Umbilical cord (tissue), 2 donors: ENCODE results near the gene SELENON. TPM values are rescaled to one million over a fixed set of nuclear protein-coding genes. Genes with fewer than 3 reads are reported as not detected.

ENCODE experiments used
- DNase-seq: peaks from one replicate; pipeline ENCODE4 v3.0.0-alpha.2; 2015; ENCODE audit warnings: low spot score
- total RNA-seq: library from RNA; depleted of rRNA; stranded (reverse); fragments of >200 nt; gene quantifications from one replicate; pipeline ENCODE4 v1.2.3, GENCODE V29; 2014; ENCODE audit warnings: low replicate concordance; ENCODE audit not compliant: insufficient read depth

The SELENON gene
- total RNA-seq, 1 donor from 2014 or later: 17.8 TPM

GRCh38 chr1:25862785-25863485, 62.9 kb downstream of the SELENON start:
- DNase-seq: no peak

GRCh38 chr1:25863486-25864262, 63.7 kb downstream of the SELENON start:
- DNase-seq: no peak

GRCh38 chr1:25864434-25864833, 64.4 kb downstream of the SELENON start:
- no peak for DNase-seq

- no peak for DNase-seq
Observed at GRCh38 chr1:25866288-25866687, 66.3 kb downstream of the SELENON start.

- no peak for DNase-seq
Observed at GRCh38 chr1:25867210-25867991, 67.4 kb downstream of the SELENON start.

Other genes with a start within 250 kb of the SELENON start
- 16.9 TPM for gene MAN1C1, start 183.4 kb upstream of the SELENON start, total RNA-seq
- gene MTFR1L, start 19.8 kb downstream of the SELENON start, total RNA-seq: 41.4 TPM
- 1.4 TPM for gene AUNIP, start 59.3 kb downstream of the SELENON start, total RNA-seq
- gene PAQR7, start 75.5 kb downstream of the SELENON start, total RNA-seq: 9.6 TPM
- 32.5 TPM for gene STMN1, start 106.2 kb downstream of the SELENON start, total RNA-seq
- gene PAFAH2, start 197.9 kb downstream of the SELENON start, total RNA-seq: 5.1 TPM
- 0.48 TPM for gene EXTL1, start 221.6 kb downstream of the SELENON start, total RNA-seq
- 1.2 TPM for gene SLC30A2, start 245.9 kb downstream of the SELENON start, total RNA-seq